Stimulated activated memory B cell treated with anti-CD40 and anti-IgM and Interleukin-4, amounts not matched to agents 10 μg/mL and 1 μg/mL and 100 μg/mL, for 72 hours (primary cell): ENCODE results near the gene TSPAN14.
A peak's percentile ranks its signal among the peaks of the same experiment; 100 is the strongest.

Experiments
- ATAC-seq: fragments of 150-1000 bp; cut with Tn5 transposase; 2 replicates; pipeline ENCODE4 v1.10.0; 2021
- H3K27ac Mint-ChIP-seq: one replicate; pipeline ENCODE4 v1.8.0; 2022; ENCODE audit warnings: mild to moderate bottlenecking, mixed read lengths
- H3K27me3 Mint-ChIP-seq: one replicate; pipeline ENCODE4 v1.8.0; 2022; ENCODE audit warnings: mixed read lengths
- H3K36me3 Mint-ChIP-seq: one replicate; pipeline ENCODE4 v1.8.0; 2022; ENCODE audit warnings: mixed read lengths
- H3K4me1 Mint-ChIP-seq: one replicate; pipeline ENCODE4 v1.8.0; 2022; ENCODE audit warnings: mixed read lengths
- H3K4me3 Mint-ChIP-seq: one replicate; pipeline ENCODE4 v1.8.0; 2022; ENCODE audit warnings: mild to moderate bottlenecking, moderate library complexity, mixed read lengths
- H3K9me3 Mint-ChIP-seq: one replicate; pipeline ENCODE4 v1.8.0; 2022; ENCODE audit warnings: mixed read lengths

Gene TSPAN14, protein sequence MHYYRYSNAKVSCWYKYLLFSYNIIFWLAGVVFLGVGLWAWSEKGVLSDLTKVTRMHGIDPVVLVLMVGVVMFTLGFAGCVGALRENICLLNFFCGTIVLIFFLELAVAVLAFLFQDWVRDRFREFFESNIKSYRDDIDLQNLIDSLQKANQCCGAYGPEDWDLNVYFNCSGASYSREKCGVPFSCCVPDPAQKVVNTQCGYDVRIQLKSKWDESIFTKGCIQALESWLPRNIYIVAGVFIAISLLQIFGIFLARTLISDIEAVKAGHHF

GRCh38 chr10:80453842-80454512 is at the start of gene TSPAN14:
TSPAN14 (plus strand) TSS chr10:80454310; CDS start chr10:80489234, 34,924 bp downstream.
- peak; percentile 92 for ATAC-seq
- peaks cover 49% of the 10 kb centered on the region for H3K4me1 Mint-ChIP-seq

DNA sequence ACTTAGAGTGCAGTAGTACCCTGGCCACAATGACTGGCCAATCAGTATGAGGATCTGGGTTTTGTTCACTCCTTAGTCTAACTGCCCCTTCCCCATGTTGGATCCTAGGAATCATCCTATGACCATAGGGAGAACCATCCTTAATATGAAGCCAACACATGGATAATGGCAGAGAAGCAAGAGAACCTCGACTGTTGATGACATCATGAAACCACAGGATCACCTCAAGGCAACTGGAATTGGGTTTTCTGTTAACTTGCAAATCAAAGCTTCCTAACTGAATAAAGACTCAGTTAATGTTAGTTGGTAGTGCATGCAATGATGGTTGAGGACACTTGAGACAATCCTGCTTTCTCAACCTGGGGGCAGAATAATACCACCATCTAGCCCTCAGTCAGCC is 49.1 kb upstream of the TSPAN14 start:
- no peak for ATAC-seq
- no peak overlapping the region for H3K27ac Mint-ChIP-seq
- no peak overlapping the region for H3K4me3 Mint-ChIP-seq
- peaks cover 14% of the 10 kb centered on the region for H3K4me1 Mint-ChIP-seq
- no peaks in the 10 kb centered on the region for H3K36me3 Mint-ChIP-seq
- H3K9me3 Mint-ChIP-seq: no peaks in the 10 kb centered on the region
- H3K27me3 Mint-ChIP-seq: no peaks in the 10 kb centered on the region

More at GRCh38 chr10:80453842-80454512, at the start of gene TSPAN14:
- H3K27ac Mint-ChIP-seq: peak within 1 kb of the TSS; percentile 81
- no peaks in the 10 kb centered on the region for H3K27me3 Mint-ChIP-seq
- H3K36me3 Mint-ChIP-seq: no peaks in the 10 kb centered on the region
- H3K9me3 Mint-ChIP-seq: no peaks in the 10 kb centered on the region
- peak within 1 kb of the TSS; percentile 92 for H3K4me3 Mint-ChIP-seq

DNA sequence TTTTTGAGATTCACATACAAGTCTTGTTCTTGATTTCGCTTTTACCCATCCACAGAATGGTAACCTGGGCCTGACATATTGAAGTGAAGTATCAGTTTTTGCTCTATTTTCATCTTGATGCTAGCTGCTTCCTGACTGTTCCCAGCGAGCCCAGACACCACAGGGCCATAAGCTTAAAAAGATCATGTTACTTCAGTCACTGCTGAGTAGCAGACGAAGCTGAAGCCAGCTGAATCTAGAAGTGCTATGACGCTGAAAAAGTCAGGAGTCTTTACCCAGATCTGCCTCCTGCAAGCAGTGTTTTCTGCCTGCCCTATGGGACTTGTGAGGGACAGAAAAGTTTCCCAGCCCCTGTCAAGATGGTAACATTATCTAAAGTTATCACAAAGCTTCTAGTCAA is 48.5 kb upstream of the TSPAN14 start:
- H3K27me3 Mint-ChIP-seq: no peaks in the 10 kb centered on the region
- ATAC-seq: no peak
- no peaks in the 10 kb centered on the region for H3K9me3 Mint-ChIP-seq
- H3K4me3 Mint-ChIP-seq: no peak overlapping the region
- H3K36me3 Mint-ChIP-seq: no peaks in the 10 kb centered on the region
- peaks cover 16% of the 10 kb centered on the region for H3K4me1 Mint-ChIP-seq
- no peak overlapping the region for H3K27ac Mint-ChIP-seq

DNA sequence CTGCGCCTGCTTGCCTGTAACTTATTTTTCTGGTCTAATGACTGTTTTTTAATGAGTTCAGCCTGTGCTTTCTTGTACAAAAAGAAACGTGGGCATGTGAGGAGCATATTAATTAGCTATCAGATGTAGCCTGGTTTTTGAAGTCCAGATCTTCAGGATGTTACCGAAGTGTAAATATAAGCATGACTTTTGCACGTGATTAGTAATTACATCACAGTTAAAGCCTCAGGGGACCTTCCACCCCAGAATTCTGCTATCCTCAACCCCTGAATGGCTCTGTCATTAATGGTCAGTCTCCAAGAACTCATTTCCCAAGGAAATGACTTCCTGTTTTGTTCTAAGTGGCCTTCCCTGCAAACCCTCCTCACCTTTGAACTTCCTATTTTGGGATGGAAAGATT is 47.9 kb upstream of the TSPAN14 start:
- Mint-ChIP-seq H3K4me1 (peaks cover 21% of the 10 kb centered on the region), H3K9me3 (no peaks in the 10 kb centered on the region), H3K4me3 (no peak overlapping the region), H3K36me3 (no peaks in the 10 kb centered on the region), H3K27ac (no peak overlapping the region), H3K27me3 (no peaks in the 10 kb centered on the region)
- ATAC-seq: no peak

GRCh38 chr10:80407812-80408241 is 46.3 kb upstream of the TSPAN14 start:
- Mint-ChIP-seq H3K27me3 (no peaks in the 10 kb centered on the region), H3K27ac (peak overlapping the region; percentile 89), H3K9me3 (no peaks in the 10 kb centered on the region), H3K36me3 (peaks cover 4% of the 10 kb centered on the region), H3K4me1 (peaks cover 27% of the 10 kb centered on the region), H3K4me3 (peak overlapping the region; percentile 93)
- ATAC-seq: peak; percentile 63

- H3K9me3 Mint-ChIP-seq: no peaks in the 10 kb centered on the region
- peaks cover 4% of the 10 kb centered on the region for H3K36me3 Mint-ChIP-seq
- peak within 1 kb of the TSS; percentile 93 for H3K4me3 Mint-ChIP-seq
- peak; percentile 97 for ATAC-seq
- H3K27me3 Mint-ChIP-seq: no peaks in the 10 kb centered on the region
- H3K4me1 Mint-ChIP-seq: peaks cover 33% of the 10 kb centered on the region
- peak within 1 kb of the TSS; percentile 89 for H3K27ac Mint-ChIP-seq
These were observed 45.6 kb upstream of the TSPAN14 start, which contains the start of gene PRXL2A for GRCh38 chr10:80408242-80409101. PRXL2A (plus strand) TSS chr10:80408551; CDS start chr10:80420468, 11,917 bp downstream.

GRCh38 chr10:80409121-80409520 is 45.0 kb upstream of the TSPAN14 start:
- Mint-ChIP-seq H3K9me3 (no peaks in the 10 kb centered on the region), H3K27me3 (no peaks in the 10 kb centered on the region), H3K4me1 (peaks cover 39% of the 10 kb centered on the region), H3K36me3 (peaks cover 4% of the 10 kb centered on the region), H3K4me3 (peak overlapping the region; percentile 93), H3K27ac (peak overlapping the region; percentile 89)
- no peak for ATAC-seq

DNA sequence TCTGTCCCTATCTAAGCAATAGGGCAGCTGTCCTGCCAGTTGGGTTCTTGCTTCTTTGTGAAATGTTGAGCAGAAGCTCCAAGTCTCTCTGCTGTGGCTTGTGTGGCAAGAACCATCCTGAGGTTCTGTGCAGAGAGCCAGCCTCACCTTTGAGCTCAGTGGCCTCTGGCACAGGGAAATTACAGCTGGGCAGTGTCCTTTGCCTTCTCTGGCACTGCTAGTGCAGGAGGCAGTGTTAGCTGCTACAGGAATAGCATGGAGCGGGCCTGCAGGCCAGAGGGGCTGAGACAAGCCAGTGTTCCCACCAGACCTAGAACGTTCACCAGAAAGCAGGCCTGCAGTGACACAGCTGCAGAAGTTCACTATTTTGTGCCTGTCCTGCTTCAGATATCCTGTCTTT is 44.0 kb upstream of the TSPAN14 start:
- ATAC-seq: no peak
- Mint-ChIP-seq H3K36me3 (peaks cover 4% of the 10 kb centered on the region), H3K4me1 (peaks cover 39% of the 10 kb centered on the region), H3K27me3 (no peaks in the 10 kb centered on the region), H3K9me3 (no peaks in the 10 kb centered on the region), H3K4me3 (no peak overlapping the region), H3K27ac (no peak overlapping the region)

GRCh38 chr10:80410578-80411145 is 43.4 kb upstream of the TSPAN14 start:
- no peaks in the 10 kb centered on the region for H3K27me3 Mint-ChIP-seq
- no peak overlapping the region for H3K4me3 Mint-ChIP-seq
- no peaks in the 10 kb centered on the region for H3K9me3 Mint-ChIP-seq
- no peak for ATAC-seq
- H3K36me3 Mint-ChIP-seq: peaks cover 4% of the 10 kb centered on the region
- peaks cover 39% of the 10 kb centered on the region for H3K4me1 Mint-ChIP-seq
- H3K27ac Mint-ChIP-seq: no peak overlapping the region

GRCh38 chr10:80411267-80411668 is 42.8 kb upstream of the TSPAN14 start:
- peaks cover 39% of the 10 kb centered on the region for H3K4me1 Mint-ChIP-seq

GRCh38 chr10:80411681-80412220 is 42.4 kb upstream of the TSPAN14 start:
- Mint-ChIP-seq H3K4me1 (peaks cover 39% of the 10 kb centered on the region), H3K27ac (no peak overlapping the region), H3K9me3 (no peaks in the 10 kb centered on the region), H3K36me3 (peaks cover 4% of the 10 kb centered on the region), H3K27me3 (no peaks in the 10 kb centered on the region), H3K4me3 (no peak overlapping the region)
- ATAC-seq: no peak

More at GRCh38 chr10:80411267-80411668, 42.8 kb upstream of the TSPAN14 start:
- no peak overlapping the region for H3K27ac Mint-ChIP-seq
- no peaks in the 10 kb centered on the region for H3K27me3 Mint-ChIP-seq
- no peak for ATAC-seq
- H3K4me3 Mint-ChIP-seq: no peak overlapping the region
- H3K36me3 Mint-ChIP-seq: peaks cover 4% of the 10 kb centered on the region
- no peaks in the 10 kb centered on the region for H3K9me3 Mint-ChIP-seq

DNA sequence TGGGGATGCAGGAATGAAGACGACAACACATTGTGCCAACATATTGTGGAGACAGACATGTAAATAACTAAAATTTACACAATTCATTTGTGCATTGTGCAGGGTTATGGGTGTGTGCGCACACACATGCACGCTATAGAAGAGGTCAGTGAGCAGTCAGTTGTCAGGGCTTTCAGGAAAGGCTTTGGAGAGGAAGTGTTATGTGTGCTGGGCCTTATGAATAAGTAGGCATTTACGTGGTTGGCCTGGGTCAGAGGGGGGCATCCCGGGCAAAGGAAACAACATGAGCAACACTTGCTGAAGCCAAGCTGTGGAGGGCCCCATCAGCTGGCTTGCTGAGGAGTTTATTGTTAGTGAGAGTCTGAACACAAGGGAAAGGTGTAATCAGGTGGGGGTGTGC is 41.6 kb upstream of the TSPAN14 start:
- Mint-ChIP-seq H3K27me3 (no peaks in the 10 kb centered on the region), H3K4me3 (no peak overlapping the region)

DNA sequence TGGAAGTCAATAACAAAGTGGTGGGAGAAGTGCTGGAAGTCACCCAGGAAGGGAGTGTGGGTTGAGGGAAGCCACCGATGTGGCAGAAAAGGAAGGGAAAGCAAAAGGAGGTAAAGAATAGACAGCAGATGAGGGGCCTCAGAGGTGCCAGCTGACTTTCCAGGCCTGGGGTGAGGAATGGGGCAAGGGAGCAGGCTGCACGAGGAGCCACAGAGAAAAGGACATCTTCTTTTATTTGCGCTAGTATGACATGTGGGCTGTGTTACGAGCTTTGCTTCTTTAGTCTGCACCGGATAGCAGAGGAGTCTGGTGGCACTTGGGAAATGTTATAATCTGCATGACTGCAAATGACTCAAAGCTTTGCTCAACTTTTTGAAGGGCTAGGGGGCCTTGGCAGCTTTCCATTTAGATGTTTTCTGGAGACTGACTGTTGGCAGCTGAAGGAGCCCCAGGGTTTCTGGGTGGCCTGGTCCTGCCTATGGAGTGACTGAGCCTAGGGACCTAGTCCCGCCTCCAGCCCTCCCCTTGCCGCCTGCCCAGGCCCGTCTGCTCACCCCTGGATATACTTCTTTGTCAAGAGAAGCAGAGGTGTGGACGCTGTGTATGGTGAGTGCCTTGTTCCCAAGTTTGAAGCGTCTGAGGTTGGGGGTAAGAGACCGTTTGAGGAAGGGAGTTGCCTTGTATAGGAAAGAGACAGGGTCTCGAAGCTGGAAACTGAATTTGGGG is 40.7 kb upstream of the TSPAN14 start:
- Mint-ChIP-seq H3K27ac (no peak overlapping the region), H3K9me3 (no peaks in the 10 kb centered on the region), H3K27me3 (no peaks in the 10 kb centered on the region), H3K4me3 (no peak overlapping the region), H3K4me1 (peaks cover 31% of the 10 kb centered on the region), H3K36me3 (peaks cover 4% of the 10 kb centered on the region)
- no peak for ATAC-seq

More for the DNA sequence above, 41.6 kb upstream of the TSPAN14 start:
- Mint-ChIP-seq H3K27ac (no peak overlapping the region), H3K9me3 (no peaks in the 10 kb centered on the region), H3K36me3 (peaks cover 4% of the 10 kb centered on the region), H3K4me1 (peaks cover 37% of the 10 kb centered on the region)
- ATAC-seq: no peak
